HG02970 (cell line): ENCODE measurements around the gene EPB41L1.

Experiments used
- ATAC-seq: cut with Tn5 transposase; IDR thresholded peaks from one replicate; pipeline ENCODE4 v1.9.1; 2021; ENCODE audit warnings: mild to moderate bottlenecking, moderate library complexity, moderate number of reproducible peaks; ENCODE audit not compliant: unreplicated experiment, low FRiP score

EPB41L1 gene

GRCh38 chr20:36273414-36274180, 119.1 kb downstream of the EPB41L1 start:
- ATAC-seq, result no peak

- no peak for ATAC-seq
Measured at GRCh38 chr20:36274181-36274841, 119.8 kb downstream of the EPB41L1 start.

- no peak for ATAC-seq
Measured at GRCh38 chr20:36275011-36275410, 120.5 kb downstream of the EPB41L1 start.

GRCh38 chr20:36275441-36276189, 121.1 kb downstream of the EPB41L1 start:
- ATAC-seq, result no peak

GRCh38 chr20:36277546-36277945, 123.0 kb downstream of the EPB41L1 start:
- ATAC-seq, result no peak

GRCh38 chr20:36279362-36279761, 124.8 kb downstream of the EPB41L1 start:
- ATAC-seq, result no peak

- no peak for ATAC-seq
Measured at GRCh38 chr20:36279776-36280175, 125.2 kb downstream of the EPB41L1 start.

GRCh38 chr20:36281785-36282380, 127.3 kb downstream of the EPB41L1 start:
- no peak for ATAC-seq
